ENCODE results near the gene PTPRG. TPM values are rescaled to one million over a fixed set of nuclear protein-coding genes. Genes with fewer than 3 reads are reported as not detected.

Gene PTPRG
- total and polyA plus RNA-seq, 10 of the 15 experiments (the other 5 are each of a cell fraction or from before 2014, with no cell fraction given) = 0.29 to 20.7 (median 1.4) TPM

DNA sequence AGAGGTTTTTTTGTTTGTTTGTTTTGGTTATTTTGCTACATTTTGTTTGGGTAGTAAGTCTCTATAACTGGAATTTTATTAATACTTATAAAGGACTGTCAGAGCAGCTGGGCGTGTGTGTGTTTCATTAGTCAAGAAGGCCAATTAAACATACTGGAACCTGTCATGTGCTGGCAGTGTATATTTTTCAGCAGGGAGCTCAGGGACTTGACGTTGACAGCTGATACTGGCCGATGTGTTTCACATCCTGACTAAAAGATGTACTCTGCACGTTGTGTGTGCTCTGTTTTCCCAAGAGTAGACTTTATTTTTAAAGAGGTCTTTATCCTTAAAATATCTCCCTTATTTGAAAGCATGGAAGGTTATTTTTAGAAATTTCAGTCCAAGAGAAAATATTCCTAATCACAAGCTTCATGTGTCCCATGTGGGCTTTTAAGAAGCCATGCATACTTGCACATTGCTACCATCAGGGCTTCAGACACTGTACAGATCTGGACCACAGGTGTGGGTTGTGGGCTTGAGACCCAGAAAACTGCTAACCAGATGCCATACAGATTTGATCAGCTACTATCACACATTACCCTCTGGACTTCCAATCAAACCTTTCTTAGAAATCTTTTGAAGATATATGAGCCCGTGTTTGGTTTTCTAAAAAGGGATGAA, 676.0 kb downstream of the PTPRG start:
- no peak overlapping the region for H3K4me3 ChIP-seq
- H3K27ac ChIP-seq (ENCODE audit: control insufficient read depth, insufficient read depth) = no peak overlapping the region
- H3K36me3 ChIP-seq (ENCODE audit: control insufficient read depth in 2 of 2, insufficient read depth in 2 of 2, low read length in 1 of 2) = no peaks in the 10 kb centered on the region
- no peak for DNase-seq (ENCODE audit: low read depth, low spot score)
- H3K9me3 ChIP-seq (replicated peaks; ENCODE audit: control insufficient read depth, insufficient read depth, low read length) = no peaks in the 10 kb centered on the region
- ChIA-PET CTCF (interaction anchor here (0.8 to 4.9 kb wide), 22 partner anchors 8 to 665 kb away, joined by 3 to 41 read pairs (median 5); no protein-coding TSS in a partner anchor), RAD21 (ENCODE audit: unreplicated experiment) (interaction anchor here (1.0 to 3.1 kb wide), 12 partner anchors 8 to 97 kb away, joined by 3 to 30 read pairs (median 7); no protein-coding TSS in a partner anchor), POLR2A (interaction anchor here (1.0 to 1.4 kb wide), 8 partner anchors 13 to 209 kb away, joined by 3 to 8 read pairs (median 3); no protein-coding TSS in a partner anchor), SMC1A (ENCODE audit: uncharacterized antibody, unreplicated experiment) (interaction anchor here (0.6 to 4.3 kb wide), 20 partner anchors 8 to 668 kb away, joined by 3 to 58 read pairs (median 6); no protein-coding TSS in a partner anchor)
- BruUV-seq (replicated peaks) = no TSS peak
- no peak overlapping the region for H2AFZ ChIP-seq (ENCODE audit: control insufficient read depth, low read depth, low read length)
- TF ChIP-seq RAD51 (IDR thresholded peaks at IDR 0.05) (0 out of 2 replicates have a peak, but pooled peaks have one; percentile 16), FOXM1 (IDR thresholded peaks at IDR 0.05; ENCODE audit: low read depth, low read length) (no peak), RB1 (IDR thresholded peaks at IDR 0.05; ENCODE audit: borderline replicate concordance) (no peak), CHD2 (IDR thresholded peaks at IDR 0.05; ENCODE audit: borderline replicate concordance, low read depth, low read length) (0 out of 2 replicates have a peak, but pooled peaks have one; percentile 14)
- in situ Hi-C loops (cut with MboI) = no loop called here
- H3K4me2 ChIP-seq (ENCODE audit: control insufficient read depth, insufficient read depth) = 0 out of 2 replicates have a peak overlapping the region, but pooled peaks have one; percentile 12
- H3K27me3 ChIP-seq (replicated peaks in 1 of 2; ENCODE audit: control insufficient read depth in 2 of 2, insufficient read depth in 2 of 2, low read length in 1 of 2) = no peaks in the 10 kb centered on the region
- FAIRE-seq = no peak
- no peaks in the 10 kb centered on the region for H4K20me1 ChIP-seq (ENCODE audit: control insufficient read depth, insufficient read depth)
- no peak overlapping the region for H3K9ac ChIP-seq (ENCODE audit: control insufficient read depth, insufficient read depth, low read length)
- H3K79me2 ChIP-seq (ENCODE audit: control insufficient read depth, insufficient read depth, low read length) = no peaks in the 10 kb centered on the region
- 31% methylated on average over 5 of the region's 5 CpGs for WGBS (ENCODE audit: insufficient coverage, insufficient replicate concordance, low lambda C conversion rate, missing lambda C conversion rate)
- intact Hi-C loops (cut with micrococcal nuclease; ENCODE audit: unreplicated experiment) = no loop called here
- peak; percentile 54 for ATAC-seq
- no peaks in the 10 kb centered on the region for H3K4me1 ChIP-seq (ENCODE audit: control insufficient read depth, insufficient read depth, low read length)

DNA sequence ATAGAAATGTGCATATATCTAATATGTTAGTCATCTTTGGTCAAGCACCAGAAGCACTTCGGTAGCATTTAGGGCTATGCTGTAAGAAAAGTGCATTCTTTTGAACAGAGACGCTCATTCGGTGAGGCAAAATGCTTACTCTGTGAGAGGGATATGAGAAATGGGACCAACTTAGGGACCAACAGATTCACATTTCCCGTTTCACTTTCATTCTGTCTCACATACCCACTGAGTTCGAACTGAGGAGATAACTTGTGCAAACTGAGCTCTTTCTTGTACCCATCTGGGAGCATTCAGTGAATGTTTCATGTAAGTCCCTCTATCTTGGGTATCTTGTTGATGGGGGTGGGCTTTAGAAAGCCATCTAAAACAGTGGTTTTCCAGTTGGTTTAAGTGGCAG, 676.6 kb downstream of the PTPRG start:
- H3K4me2 ChIP-seq (ENCODE audit: control insufficient read depth, insufficient read depth) = 0 out of 2 replicates have a peak overlapping the region, but pooled peaks have one; percentile 12
- SMC1A ChIA-PET (ENCODE audit: uncharacterized antibody, unreplicated experiment) = interaction anchor here (1.0 to 4.3 kb wide), 20 partner anchors 9 to 568 kb away, joined by 3 to 58 read pairs (median 6); no protein-coding TSS in a partner anchor
- H2AFZ ChIP-seq (ENCODE audit: control insufficient read depth, low read depth, low read length) = no peak overlapping the region
- in situ Hi-C loops (cut with MboI) = no loop called here
- 8% methylated on average over 5 of the region's 5 CpGs for WGBS (ENCODE audit: insufficient coverage, insufficient replicate concordance, low lambda C conversion rate, missing lambda C conversion rate)
- H3K27ac ChIP-seq (ENCODE audit: control insufficient read depth, insufficient read depth) = no peak overlapping the region
- ATAC-seq (peak; percentile 92), DNase-seq (ENCODE audit: low read depth, low spot score) (peak; percentile 15), FAIRE-seq (peak; percentile 83)
- H3K27me3 ChIP-seq (replicated peaks in 1 of 2; ENCODE audit: control insufficient read depth in 2 of 2, insufficient read depth in 2 of 2, low read length in 1 of 2) = no peaks in the 10 kb centered on the region
- H4K20me1 ChIP-seq (ENCODE audit: control insufficient read depth, insufficient read depth) = no peaks in the 10 kb centered on the region
- no peaks in the 10 kb centered on the region for H3K4me1 ChIP-seq (ENCODE audit: control insufficient read depth, insufficient read depth, low read length)
- no TSS peak for BruUV-seq (replicated peaks)
- H3K9ac ChIP-seq (ENCODE audit: control insufficient read depth, insufficient read depth, low read length) = no peak overlapping the region
- H3K9me3 ChIP-seq (replicated peaks; ENCODE audit: control insufficient read depth, insufficient read depth, low read length) = no peaks in the 10 kb centered on the region
- intact Hi-C loops (cut with micrococcal nuclease; ENCODE audit: unreplicated experiment) = no loop called here
- H3K4me3 ChIP-seq = no peak overlapping the region
- H3K79me2 ChIP-seq (ENCODE audit: control insufficient read depth, insufficient read depth, low read length) = no peaks in the 10 kb centered on the region
- CTCF ChIA-PET = interaction anchor here (0.8 to 4.9 kb wide), 23 partner anchors 8 to 666 kb away, joined by 3 to 41 read pairs (median 5); no protein-coding TSS in a partner anchor
- RAD21 ChIA-PET (ENCODE audit: unreplicated experiment) = interaction anchor here (1.0 to 3.1 kb wide), 14 partner anchors 9 to 343 kb away, joined by 3 to 30 read pairs (median 7); no protein-coding TSS in a partner anchor
- H3K36me3 ChIP-seq (ENCODE audit: control insufficient read depth in 2 of 2, insufficient read depth in 2 of 2, low read length in 1 of 2) = no peaks in the 10 kb centered on the region
- POLR2A ChIA-PET = interaction anchor here (1.0 to 1.4 kb wide), 8 partner anchors 16 to 208 kb away, joined by 3 to 8 read pairs (median 3); no protein-coding TSS in a partner anchor
- TF ChIP-seq, protein P1, sequence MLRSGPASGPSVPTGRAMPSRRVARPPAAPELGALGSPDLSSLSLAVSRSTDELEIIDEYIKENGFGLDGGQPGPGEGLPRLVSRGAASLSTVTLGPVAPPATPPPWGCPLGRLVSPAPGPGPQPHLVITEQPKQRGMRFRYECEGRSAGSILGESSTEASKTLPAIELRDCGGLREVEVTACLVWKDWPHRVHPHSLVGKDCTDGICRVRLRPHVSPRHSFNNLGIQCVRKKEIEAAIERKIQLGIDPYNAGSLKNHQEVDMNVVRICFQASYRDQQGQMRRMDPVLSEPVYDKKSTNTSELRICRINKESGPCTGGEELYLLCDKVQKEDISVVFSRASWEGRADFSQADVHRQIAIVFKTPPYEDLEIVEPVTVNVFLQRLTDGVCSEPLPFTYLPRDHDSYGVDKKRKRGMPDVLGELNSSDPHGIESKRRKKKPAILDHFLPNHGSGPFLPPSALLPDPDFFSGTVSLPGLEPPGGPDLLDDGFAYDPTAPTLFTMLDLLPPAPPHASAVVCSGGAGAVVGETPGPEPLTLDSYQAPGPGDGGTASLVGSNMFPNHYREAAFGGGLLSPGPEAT (IDR thresholded peaks at IDR 0.05; ENCODE audit: low read depth) = peak; percentile 34; the same call in 1 of the 2 replicates
- TF ChIP-seq ZNF622 (IDR thresholded peaks at IDR 0.05) (no peak), MEF2A (IDR thresholded peaks at IDR 0.05; ENCODE audit: insufficient read depth, low read depth, low read length) (no peak), EP300 (IDR thresholded peaks at IDR 0.05; ENCODE audit: borderline replicate concordance in 1 of 2, control insufficient read depth in 1 of 2, low read depth in 2 of 2, low read length in 2 of 2) (peak in 1 of 2 experiments; percentile 57; a peak in 1 of 4 replicates), SMC3 (IDR thresholded peaks at IDR 0.05; ENCODE audit: borderline replicate concordance, low read length) (no peak), JUNB (IDR thresholded peaks at IDR 0.05) (peak; percentile 66), MTA2 (IDR thresholded peaks at IDR 0.05; ENCODE audit: low read depth) (0 out of 2 replicates have a peak, but pooled peaks have one; percentile 16), SREBF2 (IDR thresholded peaks at IDR 0.05; ENCODE audit: low read length) (no peak), SMARCA5 (IDR thresholded peaks at IDR 0.05) (0 out of 2 replicates have a peak, but pooled peaks have one; percentile 5), JUND (IDR thresholded peaks at IDR 0.05; ENCODE audit: low read depth, low read length) (peak; percentile 66; the same call in 1 of the 2 replicates), IKZF1 (conservative IDR thresholded peaks at IDR 0.05) (peak; percentile 69)
